VCaP (cell line): ENCODE data around the gene WAPL.
A peak's percentile ranks its signal among the peaks of the same experiment; 100 is the strongest.

Experiments used
- H3K27ac ChIP-seq: fragments of 450-650 bp; 2 replicates; pipeline ENCODE4 v1.5.1; 2017
- CTCF ChIP-seq: fragments of 450-650 bp; conservative IDR thresholded peaks from 2 replicates; pipeline ENCODE4 v1.5.1; 2017; ENCODE audit warnings: mild to moderate bottlenecking, moderate library complexity

Gene WAPL

GRCh38 chr10:86446987-86447386 lies 74.6 kb downstream of the WAPL start:
- no peak for TF ChIP-seq CTCF
- H3K27ac ChIP-seq, result no peak overlapping the region

- no peak overlapping the region for H3K27ac ChIP-seq
- no peak for TF ChIP-seq CTCF
Measured at GRCh38 chr10:86446440-86446839, 75.2 kb downstream of the WAPL start.

- no peak for TF ChIP-seq CTCF
- H3K27ac ChIP-seq, result no peak overlapping the region
Measured at GRCh38 chr10:86443936-86444335, 77.7 kb downstream of the WAPL start.

- H3K27ac ChIP-seq, result no peak overlapping the region
- no peak for TF ChIP-seq CTCF
Measured at GRCh38 chr10:86443069-86443468, 78.5 kb downstream of the WAPL start.

GRCh38 chr10:86440874-86441843 lies 80.4 kb downstream of the WAPL start:
- no peak overlapping the region for H3K27ac ChIP-seq
- TF ChIP-seq CTCF, result no peak

GRCh38 chr10:86439544-86439943 lies 82.0 kb downstream of the WAPL start:
- TF ChIP-seq CTCF, result no peak
- H3K27ac ChIP-seq, result no peak overlapping the region

- no peak for TF ChIP-seq CTCF
- H3K27ac ChIP-seq, result peak overlapping the region; percentile 42
Measured at GRCh38 chr10:86438091-86438749, 83.4 kb downstream of the WAPL start.
